Activated effector memory CD4-positive, alpha-beta T cell treated with Interleukin-2 at 50 U/mL for 16 hours (primary cell): ENCODE measurements around the gene TUBA3D.
"Not testable (repeated sequence)": the region's sequence is repeated elsewhere in the genome, so short reads cannot be mapped to it uniquely, and the experiment has no call there.

Source experiments
- DNase-seq: peaks from one replicate; pipeline ENCODE4 v3.0.0-alpha.2; 2020

Gene TUBA3D

GRCh38 chr2:131484906-131485460, 9.1 kb downstream of the TUBA3D start:
- not testable (repeated sequence) for DNase-seq

- not testable (repeated sequence) for DNase-seq
Measured at GRCh38 chr2:131486201-131486902, 10.4 kb downstream of the TUBA3D start.

- DNase-seq = no peak
Measured at GRCh38 chr2:131488306-131489205, 12.6 kb downstream of the TUBA3D start.

- peak; percentile 25 for DNase-seq
Measured at GRCh38 chr2:131490616-131491468, 14.9 kb downstream of the TUBA3D start.

- DNase-seq = not testable (repeated sequence)
Measured at GRCh38 chr2:131491469-131491836, 15.5 kb downstream of the TUBA3D start.

GRCh38 chr2:131492015-131492417, 16.1 kb downstream of the TUBA3D start, which contains the start of gene MZT2A:
Gene MZT2A (minus strand): TSS chr2:131492397. CDS start chr2:131492376, 21 bp downstream.
- DNase-seq = not testable (repeated sequence)

- peak; percentile 94 for DNase-seq
Measured at GRCh38 chr2:131492418-131493198, 16.7 kb downstream of the TUBA3D start.

- DNase-seq = no peak
Measured at GRCh38 chr2:131493199-131493968, 17.5 kb downstream of the TUBA3D start.

- not testable (repeated sequence) for DNase-seq
Measured at GRCh38 chr2:131495506-131495905, 19.6 kb downstream of the TUBA3D start.

GRCh38 chr2:131498321-131498973, 22.5 kb downstream of the TUBA3D start:
- DNase-seq = not testable (repeated sequence)

- not testable (repeated sequence) for DNase-seq
Measured at GRCh38 chr2:131503587-131503986, 27.7 kb downstream of the TUBA3D start.

GRCh38 chr2:131504082-131504750, 28.3 kb downstream of the TUBA3D start:
- DNase-seq = not testable (repeated sequence)

- DNase-seq = no peak
Measured at GRCh38 chr2:131509615-131510014, 33.7 kb downstream of the TUBA3D start.

- not testable (repeated sequence) for DNase-seq
Measured at GRCh38 chr2:131511291-131511968, 35.5 kb downstream of the TUBA3D start.

GRCh38 chr2:131511969-131512870, 36.3 kb downstream of the TUBA3D start:
- not testable (repeated sequence) for DNase-seq

GRCh38 chr2:131514408-131515166, 38.7 kb downstream of the TUBA3D start:
- DNase-seq = not testable (repeated sequence)

- DNase-seq = not testable (repeated sequence)
Measured at GRCh38 chr2:131515235-131515634, 39.3 kb downstream of the TUBA3D start.
